Measurements from ENCODE around the gene SPOCK1. TPM values are rescaled to one million over a fixed set of nuclear protein-coding genes. Genes with fewer than 3 reads are reported as not detected.

Gene SPOCK1
- total and polyA plus RNA-seq, 9 of the 15 experiments (the other 6 are each of a cell fraction or from before 2014, with no cell fraction given), result 0.01 to 0.35 (median 0.04) TPM; not detected in 6

- TF ChIP-seq ZBTB40 (IDR thresholded peaks at IDR 0.05) (no peak), ZBTB40 (CRISPR knock-in tag; IDR thresholded peaks at IDR 0.05) (no peak), ARID2 (IDR thresholded peaks at IDR 0.05) (no peak), ZNF121 (CRISPR knock-in tag; conservative IDR thresholded peaks at IDR 0.05) (no peak), BRCA1 (IDR thresholded peaks at IDR 0.05) (no peak), BRCA1 (CRISPR knock-in tag; IDR thresholded peaks at IDR 0.05) (no peak), SP1 (CRISPR knock-in tag; IDR thresholded peaks at IDR 0.05) (no peak), ZNF449 (CRISPR knock-in tag; IDR thresholded peaks at IDR 0.05) (no peak), ZNF586 (CRISPR knock-in tag; conservative IDR thresholded peaks at IDR 0.05) (no peak)
Measured at GRCh38 chr5:137128012-137128411, 371.1 kb downstream of the SPOCK1 start (continued).
